Common myeloid progenitor, CD34-positive (primary cell): ENCODE measurements around the gene MEX3A.
"Not testable (repeated sequence)": the region's sequence is repeated elsewhere in the genome, so short reads cannot be mapped to it uniquely, and the experiment has no call there.

Experiments used
- CTCF ChIA-PET: fragments of 350-600 bp; sonication (Branson Sonifier 250); formaldehyde crosslinking; loops from one replicate; lab custom pipeline; 2021; ENCODE audit warnings: antibody characterized with exemption; lab: Charles Lee
- POLR2A ChIA-PET: fragments of 350-600 bp; sonication (Branson Sonifier 250); formaldehyde crosslinking; loops from one replicate; lab custom pipeline; 2021; ENCODE audit warnings: antibody characterized with exemption; lab: Charles Lee
- DNase-seq, 3 donors: peaks; one replicate each; pipeline versions ENCODE4 v3.0.0 to v3.0.0-alpha.2; 2013
- H3K27ac ChIP-seq, 2 experiments: 1 replicate in 1 of 2; 2 replicates in 1 of 2; pipeline ENCODE4 v1.7.0; 2013; ENCODE audit warnings: inconsistent platforms in 2 of 2, low read length in 2 of 2, mild to moderate bottlenecking in 2 of 2, low read depth in 1 of 2, moderate library complexity in 1 of 2; ENCODE audit not compliant: severe bottlenecking in 2 of 2, insufficient read depth in 1 of 2, poor library complexity in 1 of 2
- H3K27me3 ChIP-seq, 5 experiments: replicated peaks in 2 of 5; 1 replicate in 3 of 5; 2 replicates in 2 of 5; pipeline versions ENCODE4 v1.6.1 to v1.7.0; 2013; ENCODE audit warnings: low read length in 4 of 5, mild to moderate bottlenecking in 2 of 5, moderate library complexity in 2 of 5, inconsistent platforms in 1 of 5; ENCODE audit not compliant: insufficient read depth in 5 of 5, control insufficient read depth in 4 of 5
- H3K36me3 ChIP-seq, 4 experiments: 1 replicate in 2 of 4; 2 replicates in 2 of 4; pipeline versions ENCODE4 v1.6.1 to v1.7.0; 2013; ENCODE audit warnings: low read length in 3 of 4, control low read depth in 1 of 4, mild to moderate bottlenecking in 1 of 4; ENCODE audit not compliant: control insufficient read depth in 4 of 4, insufficient read depth in 4 of 4
- H3K4me1 ChIP-seq, 4 experiments: 1 replicate in 3 of 4; 2 replicates in 1 of 4; pipeline versions ENCODE4 v1.6.1 to v1.7.1; 2013; ENCODE audit warnings: low read length in 3 of 4, mild to moderate bottlenecking in 3 of 4, control low read depth in 1 of 4, inconsistent platforms in 1 of 4, moderate library complexity in 1 of 4; ENCODE audit not compliant: control insufficient read depth in 4 of 4, insufficient read depth in 4 of 4; ENCODE audit errors: control extremely low read depth in 1 of 4
- H3K4me3 ChIP-seq, 7 experiments: 1 replicate in 4 of 7; 2 replicates in 3 of 7; pipeline versions ENCODE4 v1.5.1 to v1.7.0; 2013; ENCODE audit warnings: mild to moderate bottlenecking in 7 of 7, low read length in 6 of 7, moderate library complexity in 6 of 7, inconsistent platforms in 2 of 7, low read depth in 2 of 7, control low read depth in 1 of 7; ENCODE audit not compliant: insufficient read depth in 4 of 7, control insufficient read depth in 1 of 7; ENCODE audit errors: extremely low read depth in 1 of 7
- H3K9me3 ChIP-seq, 5 experiments: 1 replicate in 4 of 5; 2 replicates in 1 of 5; pipeline versions ENCODE4 v1.6.1 to v1.7.1; 2013; ENCODE audit warnings: low read length in 4 of 5, mild to moderate bottlenecking in 2 of 5, inconsistent platforms in 1 of 5, low read depth in 1 of 5, moderate library complexity in 1 of 5; ENCODE audit not compliant: control insufficient read depth in 4 of 5, insufficient read depth in 2 of 5; ENCODE audit errors: control extremely low read depth in 1 of 5
- WGBS: methylation state at CpG from one replicate; pipeline ENCODE4 v1.1.5; 2013; ENCODE audit not compliant: insufficient coverage; 5-methylcytosine and 5-hydroxymethylcytosine counted together

MEX3A gene

DNA sequence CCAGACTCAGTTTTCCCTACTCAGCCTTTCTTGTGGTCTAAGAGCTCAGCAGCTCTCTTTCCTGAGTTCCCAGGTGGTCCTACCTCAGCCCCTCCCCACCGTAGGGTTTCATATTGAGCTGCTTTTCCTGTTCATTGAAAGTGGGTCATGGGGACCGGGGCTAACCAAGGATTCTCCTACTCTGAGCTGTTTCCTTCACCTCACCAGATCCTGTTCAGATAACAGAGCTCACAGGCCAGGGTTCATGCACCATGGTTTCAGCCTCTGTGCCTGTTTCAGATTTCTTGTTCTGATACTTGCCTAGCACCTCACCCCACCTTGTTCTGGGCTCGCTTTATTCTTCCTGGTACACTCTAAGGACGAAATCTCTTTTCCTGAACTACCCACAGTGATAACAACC is 37.2 kb downstream of the MEX3A start:
- peaks cover 12 to 68% (median 49%) of the 10 kb centered on the region in 4 experiments for H3K36me3 ChIP-seq
- WGBS = 93% methylated on average over 4 of the region's 4 CpGs
- H3K4me1 ChIP-seq = no peaks in the 10 kb centered on the region
- POLR2A ChIA-PET = interaction anchor here (1.0 kb wide), 1 partner anchor 8 kb away, joined by 3 read pairs; the partner anchor contains the start of gene UBQLN4
- no peak overlapping the region for H3K4me3 ChIP-seq
- no peak for DNase-seq
- CTCF ChIA-PET = interaction anchor here (1.0 kb wide), 1 partner anchor 17 kb away, joined by 3 read pairs; no protein-coding TSS in a partner anchor
- H3K9me3 ChIP-seq = no peaks in the 10 kb centered on the region
- H3K27me3 ChIP-seq = no peaks in the 10 kb centered on the region
- peak overlapping the region in 1 of 2 experiments; percentile 2 for H3K27ac ChIP-seq

DNA sequence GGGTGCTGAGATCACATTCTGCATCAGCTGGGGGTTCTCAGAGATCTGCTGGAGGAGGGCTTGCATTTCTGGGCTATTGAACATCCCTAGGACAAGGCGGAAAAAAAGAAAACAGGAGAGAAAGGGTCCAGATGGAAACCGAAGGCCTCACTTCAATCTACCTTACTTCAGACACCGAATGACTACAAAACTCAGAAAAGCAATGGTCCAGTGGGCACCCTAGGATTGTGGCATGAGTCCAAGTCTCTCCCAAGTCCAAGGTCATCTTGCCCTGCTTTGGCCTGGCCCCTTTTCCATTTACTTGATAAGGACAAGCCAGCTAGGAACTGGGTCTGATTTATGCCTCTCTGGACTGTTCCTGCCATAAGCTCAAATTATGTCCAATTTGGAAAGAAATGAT is 39.4 kb downstream of the MEX3A start:
- Histone ChIP-seq H3K27me3 (no peaks in the 10 kb centered on the region), H3K36me3 (peaks cover 7 to 51% (median 37%) of the 10 kb centered on the region in 4 experiments), H3K4me3 (no peak overlapping the region), H3K27ac (no peak overlapping the region), H3K9me3 (no peaks in the 10 kb centered on the region), H3K4me1 (no peaks in the 10 kb centered on the region)
- DNase-seq = no peak
- ChIA-PET POLR2A (no interaction called here), CTCF (interaction anchor here (1.0 to 2.2 kb wide), 2 partner anchors 17 to 24 kb away, joined by 3 to 7 read pairs; no protein-coding TSS in a partner anchor)
- WGBS = 100% methylated on average over 1 of the region's 3 CpGs

DNA sequence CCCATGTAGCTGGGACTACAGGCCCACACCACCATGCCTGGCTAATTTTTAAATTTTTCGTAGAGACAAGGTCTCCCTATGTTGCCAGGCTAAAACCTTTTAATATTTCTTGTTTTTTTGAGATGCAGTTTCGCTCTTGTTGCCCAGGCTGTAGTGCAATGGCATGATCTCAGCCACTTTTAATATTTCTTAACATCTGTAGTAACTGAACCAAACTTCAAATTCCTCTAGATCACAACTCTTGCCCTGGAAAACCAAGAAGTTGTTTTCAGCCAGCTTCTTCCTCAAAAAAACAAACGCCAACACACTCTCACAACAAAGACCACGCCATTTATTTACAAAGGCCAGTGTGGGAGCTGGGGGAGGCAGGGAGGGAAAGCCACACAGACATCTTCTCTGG is 47.3 kb downstream of the MEX3A start:
- DNase-seq, POLR2A ChIA-PET, H3K27ac ChIP-seq, H3K4me3 ChIP-seq, H3K4me1 ChIP-seq, H3K27me3 ChIP-seq, H3K9me3 ChIP-seq: not testable (repeated sequence)
- 100% methylated on average over 2 of the region's 4 CpGs for WGBS
- CTCF ChIA-PET = interaction anchor here (1.2 kb wide), 1 partner anchor 9 kb away, joined by 3 read pairs; no protein-coding TSS in a partner anchor
- peaks cover 2 to 26% (median 7%) of the 10 kb centered on the region in 4 experiments for H3K36me3 ChIP-seq

DNA sequence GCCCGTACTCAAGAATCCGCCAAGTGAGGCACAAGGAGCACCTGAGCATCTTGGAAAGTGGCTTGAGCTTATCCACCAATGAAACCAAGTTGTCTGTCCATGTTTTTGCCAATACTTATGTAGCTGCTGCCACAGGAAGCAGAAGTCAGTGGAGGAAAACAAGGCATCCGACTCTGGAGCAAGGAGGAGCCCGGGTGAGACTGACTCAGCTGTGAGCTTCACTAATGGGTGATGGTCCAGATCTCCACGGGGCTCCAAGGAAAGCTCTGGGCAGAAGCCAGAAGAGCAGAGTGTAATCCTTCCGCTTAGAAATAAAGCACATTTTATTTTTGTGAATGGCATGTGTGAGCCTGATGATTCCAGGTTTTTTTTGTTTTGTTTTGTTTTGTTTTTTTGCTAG is 49.3 kb downstream of the MEX3A start:
- H3K4me1 ChIP-seq = no peaks in the 10 kb centered on the region
- no peak for DNase-seq
- ChIA-PET POLR2A (no interaction called here), CTCF (interaction anchor here (1.3 to 2.5 kb wide), 3 partner anchors 8 to 32 kb away, joined by 3 to 6 read pairs (median 6); partner anchors contain the start of gene SSR2)
- H3K36me3 ChIP-seq = peaks cover 2 to 16% (median 4%) of the 10 kb centered on the region in 4 experiments
- H3K4me3 ChIP-seq = no peak overlapping the region
- WGBS = 73% methylated on average over 5 of the region's 6 CpGs
- no peaks in the 10 kb centered on the region for H3K9me3 ChIP-seq
- no peak overlapping the region for H3K27ac ChIP-seq
- no peaks in the 10 kb centered on the region for H3K27me3 ChIP-seq

DNA sequence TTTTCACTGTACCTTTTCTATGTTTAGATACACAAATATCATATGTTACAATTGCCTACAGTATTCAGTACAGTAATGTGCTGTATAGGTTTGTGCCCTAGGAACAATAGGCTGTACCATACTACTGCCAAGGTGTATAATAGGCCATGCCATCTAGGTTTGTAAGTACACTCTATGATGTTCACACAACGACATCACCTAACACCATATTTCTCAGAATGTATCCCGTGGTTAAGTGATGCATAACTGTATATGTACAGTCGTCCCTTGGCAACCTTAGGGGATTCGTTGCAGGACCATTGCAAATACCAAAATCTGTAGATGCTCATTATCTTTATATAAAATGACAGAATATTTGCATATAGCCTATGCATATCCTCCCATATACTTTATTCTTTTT is 55.7 kb downstream of the MEX3A start:
- Histone ChIP-seq H3K27ac (no peak overlapping the region), H3K9me3 (no peaks in the 10 kb centered on the region), H3K36me3 (no peaks in the 10 kb centered on the region), H3K27me3 (peaks cover 0 to 2% (median 0%) of the 10 kb centered on the region in 5 experiments), H3K4me1 (peaks cover 0 to 2% (median 0%) of the 10 kb centered on the region in 4 experiments), H3K4me3 (no peak overlapping the region)
- DNase-seq = no peak
- ChIA-PET CTCF (interaction anchor here (1.0 to 2.2 kb wide), 9 partner anchors 9 to 62 kb away, joined by 3 to 18 read pairs (median 4); no protein-coding TSS in a partner anchor), POLR2A (no interaction called here)
- no CpG with 5 or more reads among the region's 4 CpGs for WGBS

DNA sequence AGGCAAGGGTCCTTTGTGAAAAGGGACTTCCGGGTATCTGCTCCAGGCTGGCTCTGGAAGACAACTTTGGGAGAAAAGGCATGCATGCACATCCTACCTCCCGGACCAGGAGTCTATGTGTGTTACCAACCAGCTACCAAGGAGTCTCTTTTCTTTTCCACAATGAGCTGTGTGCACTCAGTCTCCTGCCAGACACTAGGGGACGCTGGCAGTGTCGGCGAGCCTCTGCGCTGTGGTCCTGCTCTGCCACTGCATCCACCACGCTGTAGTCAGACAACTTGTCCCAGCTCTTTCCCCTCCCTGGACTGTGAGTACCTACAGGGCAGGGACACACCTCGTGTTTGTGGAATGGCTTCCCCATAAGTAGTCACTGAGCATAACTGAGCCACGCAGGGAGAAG is 56.4 kb downstream of the MEX3A start:
- peaks cover 2 to 6% (median 4%) of the 10 kb centered on the region in 4 experiments for H3K4me1 ChIP-seq
- ChIA-PET CTCF (interaction anchor here (0.7 to 2.4 kb wide), 19 partner anchors 9 to 92 kb away, joined by 3 to 18 read pairs (median 4); partner anchors contain the start of genes KHDC4 and RAB25), POLR2A (no interaction called here)
- H3K27ac ChIP-seq = no peak overlapping the region
- no peaks in the 10 kb centered on the region for H3K9me3 ChIP-seq
- peaks cover 0 to 2% (median 0%) of the 10 kb centered on the region in 5 experiments for H3K27me3 ChIP-seq
- H3K4me3 ChIP-seq = no peak overlapping the region
- H3K36me3 ChIP-seq = no peaks in the 10 kb centered on the region
- 22% methylated on average over 9 of the region's 9 CpGs for WGBS
- peak; percentile 62 to 84 (median 82) for DNase-seq

DNA sequence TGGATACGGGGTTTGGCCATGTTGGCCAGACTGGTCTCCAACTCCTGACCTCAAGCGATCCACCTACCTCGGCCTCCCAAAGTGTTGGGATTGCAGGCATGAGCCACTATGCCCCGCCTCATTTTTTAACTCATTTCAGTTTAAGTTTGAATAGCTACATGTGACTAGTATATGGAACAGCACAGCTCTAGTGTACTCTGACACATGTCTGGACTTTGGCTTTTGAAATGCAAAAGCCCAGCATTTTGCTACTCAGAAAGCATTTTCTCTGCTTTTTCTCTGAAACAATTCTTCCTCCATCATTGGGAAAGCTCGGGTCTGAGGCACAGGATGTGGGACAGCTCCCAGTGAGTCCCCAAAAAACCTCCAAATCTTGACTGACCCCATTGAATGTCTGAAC is 57.5 kb downstream of the MEX3A start:
- POLR2A ChIA-PET = no interaction called here
- peaks cover 4 to 12% (median 9%) of the 10 kb centered on the region in 4 experiments for H3K4me1 ChIP-seq
- no peak overlapping the region for H3K4me3 ChIP-seq
- DNase-seq = no peak
- WGBS = 93% methylated on average over 4 of the region's 5 CpGs
- peaks cover 0 to 2% (median 0%) of the 10 kb centered on the region in 5 experiments for H3K27me3 ChIP-seq
- H3K9me3 ChIP-seq = no peaks in the 10 kb centered on the region
- CTCF ChIA-PET = interaction anchor here (0.8 to 2.4 kb wide), 10 partner anchors 8 to 82 kb away, joined by 3 to 18 read pairs (median 4); partner anchors contain the start of genes LAMTOR2 and RAB25
- H3K27ac ChIP-seq = no peak overlapping the region
- no peaks in the 10 kb centered on the region for H3K36me3 ChIP-seq
